Fibroblast of villous mesenchyme (primary cell): ENCODE measurements around the gene SOX15. TPM values are rescaled to one million over a fixed set of nuclear protein-coding genes. Genes with fewer than 3 reads are reported as not detected.

Experiments
- DNase-seq: peaks from one replicate; pipeline ENCODE4 v3.0.0-alpha.2; 2010; ENCODE audit warnings: low read depth
- H3K4me3 ChIP-seq: 2 replicates; pipeline ENCODE4 v1.5.1; 2011; ENCODE audit warnings: low read depth, mild to moderate bottlenecking, low read length
- CTCF ChIP-seq: IDR thresholded peaks from 2 replicates; pipeline ENCODE4 v1.5.1; 2012; ENCODE audit warnings: low read depth, mild to moderate bottlenecking, low read length; ENCODE audit not compliant: insufficient read depth
- total RNA-seq: library from RNA; depleted of rRNA; stranded (reverse); fragments of >200 nt; gene quantifications from 2 replicates; pipeline ENCODE4 v1.2.3, GENCODE V29; 2012

SOX15 gene
- total RNA-seq, 1 donor = under 0.01 TPM

GRCh38 chr17:7560172-7561027, 29.5 kb downstream of the SOX15 start:
- peak; percentile 45 for DNase-seq
- peak overlapping the region; percentile 84 for H3K4me3 ChIP-seq
- TF ChIP-seq CTCF = peak; percentile 70

DNA sequence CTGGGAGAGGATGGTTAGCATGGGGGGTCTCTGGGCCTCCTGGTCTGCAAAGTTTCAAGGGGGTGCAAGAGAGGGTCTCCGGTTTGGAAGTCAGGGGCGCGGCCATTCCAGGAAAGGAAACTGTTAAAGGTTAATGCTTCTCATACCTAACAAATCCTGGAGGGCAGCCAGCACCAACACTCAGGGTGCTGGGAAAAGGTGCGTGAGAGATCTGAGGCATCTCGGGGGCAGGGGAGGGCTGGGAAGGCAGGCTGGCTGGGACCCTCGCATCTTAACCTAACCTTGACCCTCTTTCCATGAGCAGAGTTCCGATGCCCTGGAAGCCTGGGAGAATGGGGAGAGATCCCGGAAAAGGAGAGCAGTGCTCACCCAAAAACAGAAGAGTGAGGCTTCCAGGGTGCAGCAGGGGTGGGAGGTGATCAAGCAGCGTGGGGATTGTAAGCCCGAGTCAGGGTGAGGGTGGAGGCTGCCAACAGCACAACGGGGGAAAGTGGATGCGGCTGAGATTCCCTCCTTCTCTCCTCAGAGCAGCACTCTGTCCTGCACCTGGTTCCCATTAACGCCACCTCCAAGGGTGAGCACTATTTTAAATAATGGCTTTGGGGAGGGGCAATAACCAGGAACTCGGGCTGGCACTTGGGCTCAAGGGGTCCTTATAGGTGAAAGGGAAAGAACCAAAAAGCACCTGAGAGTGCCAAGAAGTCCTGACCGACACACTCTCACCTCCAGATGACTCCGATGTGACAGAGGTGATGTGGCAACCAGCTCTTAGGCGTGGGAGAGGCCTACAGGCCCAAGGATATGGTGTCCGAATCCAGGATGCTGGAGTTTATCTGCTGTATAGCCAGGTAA, 30.3 kb downstream of the SOX15 start:
- DNase-seq = no peak
- no peak overlapping the region for H3K4me3 ChIP-seq
- no peak for TF ChIP-seq CTCF

DNA sequence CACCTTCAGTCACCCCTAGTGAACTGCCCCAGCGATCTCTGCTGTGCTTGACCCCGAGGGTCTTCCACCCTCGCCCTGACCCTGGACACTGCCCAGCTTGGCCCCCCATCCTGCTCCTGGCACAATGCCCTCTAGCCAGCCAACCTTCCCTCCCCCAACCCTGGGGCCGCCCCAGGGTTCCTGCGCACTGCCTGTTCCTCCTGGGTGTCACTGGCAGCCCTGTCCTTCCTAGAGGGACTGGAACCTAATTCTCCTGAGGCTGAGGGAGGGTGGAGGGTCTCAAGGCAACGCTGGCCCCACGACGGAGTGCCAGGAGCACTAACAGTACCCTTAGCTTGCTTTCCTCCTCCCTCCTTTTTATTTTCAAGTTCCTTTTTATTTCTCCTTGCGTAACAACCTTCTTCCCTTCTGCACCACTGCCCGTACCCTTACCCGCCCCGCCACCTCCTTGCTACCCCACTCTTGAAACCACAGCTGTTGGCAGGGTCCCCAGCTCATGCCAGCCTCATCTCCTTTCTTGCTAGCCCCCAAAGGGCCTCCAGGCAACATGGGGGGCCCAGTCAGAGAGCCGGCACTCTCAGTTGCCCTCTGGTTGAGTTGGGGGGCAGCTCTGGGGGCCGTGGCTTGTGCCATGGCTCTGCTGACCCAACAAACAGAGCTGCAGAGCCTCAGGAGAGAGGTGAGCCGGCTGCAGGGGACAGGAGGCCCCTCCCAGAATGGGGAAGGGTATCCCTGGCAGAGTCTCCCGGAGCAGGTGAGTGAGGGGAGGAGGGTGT, 31.2 kb downstream of the SOX15 start, which contains the start of gene TNFSF13:
TSS of gene TNFSF13 (plus strand) at position 207 of the 776 bp plus-strand sequence. CDS start at position 497, 290 bp downstream.
- no peak for TF ChIP-seq CTCF
- no peak within 1 kb of the TSS for H3K4me3 ChIP-seq
- DNase-seq = no peak

DNA sequence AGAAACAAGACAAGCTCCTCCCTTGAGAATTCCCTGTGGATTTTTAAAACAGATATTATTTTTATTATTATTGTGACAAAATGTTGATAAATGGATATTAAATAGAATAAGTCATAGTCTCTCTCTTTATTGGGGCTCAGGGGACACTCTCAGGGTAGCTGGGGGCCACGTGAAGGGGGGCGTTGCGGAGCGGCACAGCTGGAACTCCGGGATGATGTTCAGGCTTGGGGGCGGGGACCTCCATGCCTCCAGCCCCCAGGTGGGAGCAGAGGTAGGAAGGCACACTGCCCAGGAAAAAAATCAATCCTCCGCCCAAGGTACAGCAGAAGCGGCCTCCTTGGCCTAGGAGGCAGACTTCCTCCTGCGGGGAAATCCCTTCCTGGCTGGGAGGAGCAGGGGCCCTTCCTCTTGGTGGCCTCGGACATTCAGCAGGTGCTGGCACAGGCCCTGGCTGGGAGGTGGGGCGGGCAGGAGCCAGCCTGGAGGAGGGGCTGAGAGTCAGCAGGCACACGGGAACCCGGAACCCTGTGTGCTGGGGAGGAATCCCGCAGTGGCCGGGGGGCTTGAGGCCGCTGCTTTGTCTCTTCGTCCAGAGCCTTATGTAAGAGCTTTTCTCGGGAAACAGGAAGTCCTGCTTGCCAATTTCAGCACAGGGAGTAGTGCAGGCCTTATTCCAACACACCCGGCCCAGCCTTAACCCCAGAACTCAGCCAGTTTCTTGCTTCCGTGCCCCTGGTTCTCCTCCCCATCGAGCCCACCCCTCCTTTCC, 31.9 kb downstream of the SOX15 start:
- no peak overlapping the region for H3K4me3 ChIP-seq
- DNase-seq = peak; percentile 55
- TF ChIP-seq CTCF = no peak

- no peak for DNase-seq
- H3K4me3 ChIP-seq = no peak overlapping the region
- TF ChIP-seq CTCF = no peak
These were observed 32.6 kb downstream of the SOX15 start for GRCh38 chr17:7557147-7557764.
